GM12891 (cell line): ENCODE results near the gene RAP1GDS1.

Experiments used
- POLR2A ChIP-seq: IDR thresholded peaks from 2 replicates; pipeline ENCODE4 v1.6.1; 2011; ENCODE audit warnings: low read depth, low read length, control low read depth
- POLR2AphosphoS5 ChIP-seq: IDR thresholded peaks from 2 replicates; pipeline ENCODE4 v1.6.1; 2011; ENCODE audit warnings: low read depth, low read length, control low read depth

- TF ChIP-seq POLR2A (no peak), POLR2AphosphoS5 (no peak)
Measured at GRCh38 chr4:98232202-98232601, 29.0 kb upstream of the RAP1GDS1 start.
